Adipose tissue (tissue), 3 donors: Measurements from ENCODE around the gene LRRC75A. TPM values are rescaled to one million over a fixed set of nuclear protein-coding genes. Genes with fewer than 3 reads are reported as not detected.
"Not testable (repeated sequence)": the region's sequence is repeated elsewhere in the genome, so short reads cannot be mapped to it uniquely, and the experiment has no call there.

Experiments
- H3K27ac ChIP-seq: one replicate; pipeline ENCODE4 v1.5.1; 2013; ENCODE audit warnings: low read depth, low read length
- WGBS, 3 donors: extraction: QIAGEN DNeasy Blood & Tissue Kit; methylation state at CpG; one replicate each; pipeline ENCODE4 v1.1.7; 2013; 5-methylcytosine and 5-hydroxymethylcytosine counted together
- polyA plus RNA-seq, 3 donors: library from polyadenylated mRNA; stranded (reverse); fragments of 200-250 nt; gene quantifications; one replicate each; pipeline ENCODE4 v1.2.3, GENCODE V29; 2013
- donor health status: healthy with polysubstance abuse.
- donor health status: Bipolar disorder and iron deficiency.
- donor health status: healthy.

LRRC75A gene
- polyA plus RNA-seq, 3 donors: 0.86 to 1.9 (median 1.3) TPM

GRCh38 chr17:16396693-16397092, 95.3 kb downstream of the LRRC75A start:
- not testable (repeated sequence) for H3K27ac ChIP-seq
- 54 to 84% (median 56%) methylated on average over 2 of the region's 2 CpGs for WGBS, 3 donors

- H3K27ac ChIP-seq: not testable (repeated sequence)
- 53 to 83% (median 64%) methylated on average over 4 of the region's 4 CpGs for WGBS, 3 donors
Measured at GRCh38 chr17:16395887-16396286, 96.1 kb downstream of the LRRC75A start.

GRCh38 chr17:16392491-16392890, 99.5 kb downstream of the LRRC75A start:
- 88 to 95% (median 90%) methylated on average over 11 of the region's 11 CpGs for WGBS, 3 donors
- not testable (repeated sequence) for H3K27ac ChIP-seq

Other genes starting within 250 kb of the LRRC75A start
- gene CENPV, start 138.7 kb downstream of the LRRC75A start, polyA plus RNA-seq: 10 to 100 TPM; 12.0 to 23.0 (median 16.5) TPM
- 1,000 to 10,000 TPM in 2 of 3 donors, 100 to 1,000 TPM in 1; 984 to 1,616 (median 1,046) TPM for gene UBB, start 111.1 kb downstream of the LRRC75A start, polyA plus RNA-seq
- gene TRPV2, start 76.6 kb downstream of the LRRC75A start, polyA plus RNA-seq: 10 to 100 TPM in 2 of 3 donors, 1 to 10 TPM in 1; 4.3 to 26.2 (median 17.7) TPM
- gene ZNF287, start 77.0 kb upstream of the LRRC75A start, polyA plus RNA-seq: 1 to 10 TPM; 1.8 to 5.7 (median 1.9) TPM
- gene ZNF624, start 161.7 kb upstream of the LRRC75A start, polyA plus RNA-seq: 1 to 10 TPM in 2 of 3 donors, under 1 TPM in 1; 0.53 to 1.7 (median 1.5) TPM
- 1 to 10 TPM in 2 of 3 donors, under 1 TPM in 1; 0.67 to 1.6 (median 1.5) TPM for gene CCDC144A, start 198.0 kb upstream of the LRRC75A start, polyA plus RNA-seq